ENCODE measurements around the gene C18orf63.

GRCh38 chr18:74381621-74382295 lies 66.1 kb downstream of the C18orf63 start:
- TF ChIP-seq CTCF (tag by site-specific recombination; IDR thresholded peaks at IDR 0.05) (no peak), ZNF639 (tag by site-specific recombination; IDR thresholded peaks at IDR 0.05) (no peak), ZNF645 (tag by site-specific recombination; IDR thresholded peaks at IDR 0.05) (no peak), ZNF362 (tag by site-specific recombination; IDR thresholded peaks at IDR 0.05) (no peak), ZNF16 (tag by site-specific recombination; IDR thresholded peaks at IDR 0.05; ENCODE audit: low read depth) (no peak), ZNF701 (tag by site-specific recombination; IDR thresholded peaks at IDR 0.05) (no peak), YY1 (tag by site-specific recombination; IDR thresholded peaks at IDR 0.05) (no peak), ZNF10 (tag by site-specific recombination; IDR thresholded peaks at IDR 0.05) (no peak), TCF7L2 (IDR thresholded peaks at IDR 0.05; ENCODE audit: borderline replicate concordance, low read depth, low read length) (no peak)
